ENCODE results near the gene PRKX.

GRCh38 chrX:3576886-3577501 is 136.5 kb downstream of the PRKX start:
- TF ChIP-seq CTCF (IDR thresholded peaks at IDR 0.05; ENCODE audit: low read depth, low read length, poor library complexity, severe bottlenecking) (no peak), EZH2phosphoT487 (IDR thresholded peaks at IDR 0.05; ENCODE audit: borderline replicate concordance, low read length) (no peak)

All from DOHH2 (cell line).